HG02981 (cell line): ENCODE measurements around the gene CASP5.
A peak's percentile ranks its signal among the peaks of the same experiment; 100 is the strongest.
"Not testable (repeated sequence)": the region's sequence is repeated elsewhere in the genome, so short reads cannot be mapped to it uniquely, and the experiment has no call there.

Source experiments
- ATAC-seq: cut with Tn5 transposase; IDR thresholded peaks from one replicate; pipeline ENCODE4 v1.9.1; 2021; ENCODE audit warnings: mild to moderate bottlenecking, moderate library complexity; ENCODE audit not compliant: unreplicated experiment

CASP5 gene

DNA sequence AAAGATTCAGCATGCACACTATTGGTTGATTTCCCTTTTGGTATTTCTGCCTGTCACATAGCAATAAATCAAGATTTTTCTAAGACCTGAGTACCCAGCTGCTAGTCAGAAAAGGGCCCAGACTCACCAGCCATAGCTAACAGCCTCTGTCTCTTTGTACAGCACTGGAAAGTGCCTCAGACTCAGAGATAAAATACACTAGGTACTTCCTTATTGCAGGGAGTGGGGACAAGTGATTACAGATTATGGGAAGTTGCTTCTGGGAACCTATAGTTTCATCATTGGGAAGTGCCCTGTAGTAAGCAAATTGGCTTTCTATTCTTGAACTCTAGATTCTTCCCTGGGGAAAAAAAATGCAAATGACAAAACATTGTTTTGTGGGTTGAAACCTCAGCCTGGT lies at the start of gene CASP5:
Gene CASP5 (minus strand): TSS at position 166 of the 400 bp plus-strand sequence. CDS start 32 bp downstream, at position 134.
- no peak for ATAC-seq

GRCh38 chr11:105072080-105072479 lies 49.1 kb upstream of the CASP5 start:
- not testable (repeated sequence) for ATAC-seq

- no peak for ATAC-seq
Measured at GRCh38 chr11:105071089-105071732, 48.2 kb upstream of the CASP5 start.

DNA sequence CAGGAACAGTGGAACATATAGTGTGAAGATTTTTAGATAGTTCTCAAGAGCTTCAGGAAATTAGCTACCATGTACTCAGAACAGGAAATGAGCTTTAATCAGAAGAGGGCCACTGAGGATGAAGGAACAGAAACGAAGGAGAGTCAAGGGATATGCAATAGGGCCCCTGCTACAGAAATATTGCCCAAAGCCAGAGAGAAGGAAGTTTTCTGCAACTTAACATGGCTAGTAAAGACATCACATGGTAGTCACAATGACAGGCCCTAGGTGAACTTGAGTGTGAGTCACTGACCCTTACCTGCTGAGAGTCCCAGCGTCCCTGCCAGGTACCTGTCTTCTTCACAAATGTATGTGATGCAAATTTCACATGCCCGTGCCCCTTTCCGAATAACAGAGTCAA lies 47.3 kb upstream of the CASP5 start:
- no peak for ATAC-seq

- not testable (repeated sequence) for ATAC-seq
Measured at GRCh38 chr11:105069749-105070148, 46.8 kb upstream of the CASP5 start.

DNA sequence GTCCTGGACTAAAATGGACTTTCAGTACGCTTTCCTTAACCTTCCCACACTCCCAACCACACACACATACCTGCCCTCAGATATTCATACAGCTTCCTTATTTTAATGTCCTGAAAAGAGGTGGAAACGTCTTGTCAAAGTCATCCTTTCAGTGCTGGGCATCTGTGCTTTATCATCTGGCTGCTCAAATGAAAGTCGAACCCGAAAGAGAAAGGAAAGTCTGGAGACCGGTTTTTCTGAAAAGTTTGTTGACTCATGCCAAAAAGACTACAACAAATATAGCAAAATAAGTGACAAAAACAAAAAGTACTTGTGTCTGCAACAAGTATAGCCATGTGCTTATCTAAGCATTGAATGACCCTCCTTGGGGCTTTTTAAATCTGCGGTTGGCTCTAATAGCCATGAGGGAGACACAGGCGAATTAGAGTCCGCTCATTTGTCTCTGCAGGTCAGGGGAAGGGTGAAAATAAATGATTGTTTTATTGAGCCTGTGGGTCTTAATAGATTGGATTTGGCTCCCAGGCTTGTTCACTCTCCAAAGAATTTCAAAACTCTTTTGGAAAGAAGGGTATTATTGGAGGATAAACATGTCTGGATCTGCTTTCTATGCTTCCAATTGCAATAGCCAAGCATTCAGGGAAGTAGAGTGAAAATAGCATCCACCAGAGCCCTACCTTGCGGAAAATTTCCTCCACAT lies 40.4 kb upstream of the CASP5 start:
- ATAC-seq, result not testable (repeated sequence)

DNA sequence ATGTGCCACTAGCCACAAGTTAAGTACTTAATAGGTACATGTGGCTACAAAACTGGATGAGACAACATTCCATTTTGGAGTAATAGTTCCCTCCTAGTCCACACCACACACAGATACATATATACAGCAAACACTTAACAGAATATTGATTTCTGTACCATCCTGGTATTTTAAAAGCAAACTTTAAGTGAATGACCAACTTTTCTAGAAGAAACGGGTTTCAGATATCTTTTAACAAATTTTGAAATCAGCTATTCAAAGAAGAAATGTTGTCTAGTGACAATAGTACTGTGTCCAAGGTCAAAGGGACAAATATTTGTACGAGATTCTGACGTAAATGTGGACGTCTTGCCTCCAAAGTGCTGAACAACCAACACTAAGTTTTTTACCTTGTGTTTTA lies 34.5 kb upstream of the CASP5 start:
- ATAC-seq, result no peak

GRCh38 chr11:105056446-105056845 lies 33.5 kb upstream of the CASP5 start:
- no peak for ATAC-seq

- no peak for ATAC-seq
Measured at GRCh38 chr11:105054723-105055493, 31.9 kb upstream of the CASP5 start.

GRCh38 chr11:105052487-105052886 lies 29.5 kb upstream of the CASP5 start:
- no peak for ATAC-seq

DNA sequence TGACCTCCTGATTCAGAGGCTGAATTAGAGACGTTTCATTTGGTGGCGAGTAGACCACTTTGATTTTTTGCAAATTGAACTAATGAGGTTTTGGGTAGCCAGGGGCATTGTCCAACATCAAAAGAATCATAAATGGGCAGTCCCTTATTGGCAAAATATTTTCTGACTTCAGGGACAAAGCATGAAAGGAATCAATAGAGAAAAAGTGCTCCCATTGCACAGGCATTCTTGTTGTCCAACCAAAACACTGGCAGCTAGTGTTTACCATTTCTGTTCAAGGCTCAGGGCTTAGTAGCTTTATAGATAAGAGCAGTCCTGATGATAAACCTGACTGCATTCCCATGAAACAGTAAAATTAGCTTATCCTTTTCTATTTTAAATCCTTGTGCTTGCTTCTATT lies 28.6 kb upstream of the CASP5 start:
- no peak for ATAC-seq

DNA sequence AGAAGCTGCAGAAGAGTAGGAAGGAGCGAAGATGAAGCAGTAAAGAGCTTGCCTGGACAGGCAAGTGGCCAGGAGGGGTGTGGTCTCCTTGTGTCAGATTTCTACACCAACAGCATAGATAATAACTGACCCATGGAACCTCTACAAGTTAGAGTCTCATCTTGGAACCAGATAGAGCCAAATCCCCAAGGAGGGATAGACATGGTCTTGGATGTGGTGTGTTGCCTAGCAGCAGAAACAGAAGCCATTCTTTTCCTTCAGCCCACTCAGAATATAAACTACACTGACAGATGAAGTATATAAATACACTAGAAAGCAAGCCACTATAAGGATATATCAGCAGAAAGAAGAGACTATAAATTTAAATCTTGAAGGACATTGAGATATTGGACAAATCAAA lies 26.5 kb upstream of the CASP5 start:
- no peak for ATAC-seq

GRCh38 chr11:105046898-105047579 lies 24.1 kb upstream of the CASP5 start:
- ATAC-seq, result no peak

- ATAC-seq, result no peak
Measured at GRCh38 chr11:105045676-105046296, 22.8 kb upstream of the CASP5 start.

GRCh38 chr11:105044557-105045524 lies 21.9 kb upstream of the CASP5 start, which contains the start of gene CARD16:
Gene CARD16, minus strand, starts transcription at chr11:105045335. Its CDS starts 38 bp downstream, at chr11:105045297.
- ATAC-seq, result peak; percentile 99

DNA sequence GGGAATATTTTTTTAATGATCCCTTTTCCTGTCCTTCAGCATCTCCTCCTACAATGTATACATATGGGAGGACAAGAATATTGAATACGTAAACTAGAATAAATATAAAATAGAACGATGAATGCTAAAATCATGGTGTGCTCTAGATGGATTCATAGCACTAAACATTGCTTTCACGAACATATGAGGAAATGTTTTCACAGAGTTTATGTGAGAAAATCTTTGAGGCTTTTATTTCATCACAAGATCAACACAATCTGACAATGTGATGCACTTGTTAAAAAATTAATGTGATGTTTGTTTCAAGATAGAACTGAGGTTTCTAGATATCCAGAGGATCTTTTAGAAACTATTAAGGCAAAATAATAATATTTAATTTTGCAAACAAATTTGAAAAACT lies 19.2 kb upstream of the CASP5 start:
- ATAC-seq, result no peak

DNA sequence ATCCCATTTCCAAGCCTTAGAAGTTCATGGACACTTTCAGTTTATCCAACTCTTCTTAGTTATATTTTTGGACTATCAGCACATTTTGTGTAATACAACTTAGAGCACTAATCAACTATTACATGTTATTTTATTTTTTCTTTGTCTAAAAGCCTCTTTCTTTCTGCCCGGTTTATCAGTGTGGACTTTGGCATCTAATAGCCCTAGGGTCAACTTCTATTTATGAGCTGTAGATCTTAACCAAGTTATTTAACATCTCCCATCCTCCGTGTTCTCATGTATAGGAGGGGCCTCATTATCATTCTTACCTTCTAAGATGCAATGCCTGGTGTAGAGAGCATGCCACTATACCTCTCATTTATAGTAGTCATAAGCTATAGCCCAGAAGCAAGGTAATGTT lies 17.7 kb upstream of the CASP5 start:
- ATAC-seq, result no peak

- ATAC-seq, result peak; percentile 90
Measured at GRCh38 chr11:105034813-105035620, 12.0 kb upstream of the CASP5 start, which contains the start of gene CASP1. Gene CASP1, minus strand, starts transcription at chr11:105035144. Its CDS starts 31 bp downstream, at chr11:105035113.

- ATAC-seq, result peak; percentile 8
Measured at GRCh38 chr11:105034388-105034787, 11.4 kb upstream of the CASP5 start.
